Esophagus mucosa (tissue), 1 donor: ENCODE measurements around the gene TENT4A. TPM values are rescaled to one million over a fixed set of nuclear protein-coding genes. Genes with fewer than 3 reads are reported as not detected.

ENCODE experiments used
- total RNA-seq: library from RNA; stranded (reverse); gene quantifications from one replicate; pipeline ENCODE4 v1.2.4, GENCODE V29; 2023
- donor health status: DM: yes; HTN: yes; CAD: no.

TENT4A gene
- total RNA-seq, 1 donor from 2014 or later = 13.0 TPM

Other genes with a start within 250 kb of the TENT4A start
- 43.0 TPM for gene NSUN2, start 80.4 kb upstream of the TENT4A start, total RNA-seq
- gene SRD5A1, start 80.0 kb upstream of the TENT4A start, total RNA-seq = 55.7 TPM